LNCaP clone FGC (cell line): ENCODE results near the gene C1orf94.

ENCODE experiments used
- DNase-seq: peaks from one replicate; pipeline ENCODE4 v3.0.0-alpha.2; 2011; ENCODE audit warnings: low read depth
- H3K4me3 ChIP-seq: 2 replicates; pipeline ENCODE4 v1.5.1; 2011; ENCODE audit warnings: mild to moderate bottlenecking, low read depth, low read length, control low read depth
- CTCF ChIP-seq: IDR thresholded peaks from 2 replicates; pipeline ENCODE4 v1.5.1; 2012; ENCODE audit warnings: mild to moderate bottlenecking; ENCODE audit not compliant: control insufficient read depth, insufficient read depth; ENCODE audit errors: extremely low read depth

C1orf94 gene

GRCh38 chr1:34153246-34153645 is 23.5 kb upstream of the C1orf94 start:
- TF ChIP-seq CTCF = no peak
- DNase-seq = no peak
- no peak overlapping the region for H3K4me3 ChIP-seq

- no peak for TF ChIP-seq CTCF
- no peak for DNase-seq
- no peak overlapping the region for H3K4me3 ChIP-seq
Measured at GRCh38 chr1:34155860-34156259, 20.8 kb upstream of the C1orf94 start.

- 0 out of 2 replicates have a peak, but pooled peaks have one; percentile 1 for TF ChIP-seq CTCF
- no peak for DNase-seq
- no peak overlapping the region for H3K4me3 ChIP-seq
Measured at GRCh38 chr1:34156739-34157138, 20.0 kb upstream of the C1orf94 start.

GRCh38 chr1:34162852-34163766 is 13.6 kb upstream of the C1orf94 start:
- peak; percentile 68 for TF ChIP-seq CTCF
- DNase-seq = peak; percentile 6
- H3K4me3 ChIP-seq = 0 out of 2 replicates have a peak overlapping the region, but pooled peaks have one; percentile 3

- DNase-seq = no peak
- H3K4me3 ChIP-seq = 0 out of 2 replicates have a peak overlapping the region, but pooled peaks have one; percentile 3
- TF ChIP-seq CTCF = no peak
Measured at GRCh38 chr1:34163792-34164731, 12.6 kb upstream of the C1orf94 start.

GRCh38 chr1:34164771-34165391 is 11.8 kb upstream of the C1orf94 start, which contains the start of gene CSMD2:
CSMD2 (minus strand) TSS chr1:34165230; CDS start chr1:34165097, 133 bp downstream.
- no peak for DNase-seq
- no peak for TF ChIP-seq CTCF

More at GRCh38 chr1:34164771-34165391, 11.8 kb upstream of the C1orf94 start, which contains the start of gene CSMD2:
- no peak within 1 kb of the TSS for H3K4me3 ChIP-seq
